Right renal cortex interstitium (tissue), 3 donors: ENCODE data around the gene CLCN5. TPM values are rescaled to one million over a fixed set of nuclear protein-coding genes. Genes with fewer than 3 reads are reported as not detected.

Experiments used
- DNase-seq, 3 donors: peaks; one replicate each; pipeline ENCODE4 v3.0.0-alpha.2; 2013; ENCODE audit warnings: low read depth in 3 of 3, low spot score in 2 of 3
- polyA plus RNA-seq, 3 donors: library from polyadenylated mRNA; unstranded; fragments of 120-200 nt; gene quantifications; one replicate each; pipeline ENCODE4 v1.2.1, GENCODE V29; 2013; ENCODE audit not compliant: insufficient read length in 3 of 3

Gene CLCN5
- polyA plus RNA-seq, 3 donors: 79.6 to 84.0 (median 81.9) TPM

- DNase-seq: no peak
Measured at GRCh38 chrX:50073601-50074000, 151.2 kb downstream of the CLCN5 start.

DNA sequence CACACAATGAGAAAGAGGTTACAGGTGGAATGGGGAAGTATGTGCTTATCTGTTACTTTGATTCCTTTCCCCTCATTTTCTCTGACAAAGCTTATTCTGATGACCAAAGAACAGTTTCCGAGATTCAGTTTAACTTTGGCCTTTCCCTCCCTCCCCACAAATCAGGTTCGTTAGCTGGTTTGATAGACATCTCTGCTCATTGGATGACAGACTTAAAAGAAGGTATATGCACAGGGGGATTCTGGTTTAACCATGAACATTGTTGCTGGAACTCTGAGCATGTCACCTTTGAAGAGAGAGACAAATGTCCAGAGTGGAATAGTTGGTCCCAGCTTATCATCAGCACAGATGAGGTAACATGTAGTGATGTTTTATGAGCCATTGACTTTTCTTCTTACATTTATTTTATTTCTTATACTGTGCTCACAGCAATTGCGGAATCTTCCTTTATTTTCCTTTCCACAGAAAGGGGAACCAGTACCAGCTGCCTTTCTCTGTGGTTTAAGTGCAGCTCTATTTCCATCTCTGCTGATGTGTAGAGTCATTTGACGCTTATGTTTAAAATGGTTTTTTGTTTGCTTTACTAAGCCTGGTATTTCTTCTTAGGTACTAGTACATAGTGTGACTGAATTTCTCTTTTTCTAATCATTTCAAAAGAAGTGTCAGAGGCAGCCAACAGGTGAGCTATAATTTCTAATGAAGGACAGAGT is 153.4 kb downstream of the CLCN5 start:
- DNase-seq: no peak

DNA sequence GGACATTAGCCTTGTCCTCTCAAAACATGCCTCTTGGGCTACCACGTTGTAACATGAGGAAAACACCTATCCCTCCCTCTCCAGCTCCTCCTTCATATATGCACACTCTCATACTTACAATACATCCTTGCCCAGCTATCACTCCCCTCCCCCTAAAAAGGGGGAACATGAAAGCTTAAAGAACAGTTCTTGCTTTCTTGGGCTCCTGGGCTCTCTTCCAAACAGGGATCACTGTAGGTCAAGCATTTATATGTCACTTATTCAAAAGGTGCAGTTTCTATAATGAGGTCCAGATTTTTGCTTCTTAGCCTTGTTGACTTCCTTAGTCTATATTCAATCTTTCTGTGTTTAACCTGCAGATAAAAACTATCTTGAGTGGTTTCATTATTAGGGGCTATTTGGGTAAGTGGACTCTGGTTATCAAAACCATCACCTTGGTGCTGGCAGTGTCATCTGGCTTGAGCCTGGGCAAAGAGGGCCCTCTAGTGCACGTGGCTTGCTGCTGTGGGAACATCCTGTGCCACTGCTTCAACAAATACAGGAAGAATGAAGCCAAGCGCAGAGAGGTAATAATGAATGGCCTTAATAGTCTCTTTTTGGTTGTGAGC is 159.0 kb downstream of the CLCN5 start:
- DNase-seq: no peak

DNA sequence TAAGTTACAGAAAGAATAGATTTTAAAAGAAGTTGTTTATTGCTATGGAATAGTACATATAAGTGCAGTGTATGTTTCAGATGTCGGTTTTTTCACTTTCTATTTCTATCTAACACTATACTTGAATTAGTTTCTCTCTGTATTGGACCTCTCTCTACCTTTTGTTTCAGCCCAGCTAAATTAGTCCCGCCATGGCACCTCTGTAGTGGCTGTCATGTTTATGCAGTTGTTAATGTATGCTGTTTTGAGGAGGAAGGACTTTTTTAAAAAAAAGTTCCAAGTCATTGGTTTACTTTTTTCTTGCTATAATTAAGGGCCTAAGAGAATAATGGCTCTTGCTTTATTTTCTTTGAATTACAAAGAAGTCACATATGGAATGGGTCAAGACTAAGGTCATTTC is 160.3 kb downstream of the CLCN5 start:
- no peak for DNase-seq

- DNase-seq: no peak
Measured at GRCh38 chrX:50088645-50089044, 166.2 kb downstream of the CLCN5 start.

DNA sequence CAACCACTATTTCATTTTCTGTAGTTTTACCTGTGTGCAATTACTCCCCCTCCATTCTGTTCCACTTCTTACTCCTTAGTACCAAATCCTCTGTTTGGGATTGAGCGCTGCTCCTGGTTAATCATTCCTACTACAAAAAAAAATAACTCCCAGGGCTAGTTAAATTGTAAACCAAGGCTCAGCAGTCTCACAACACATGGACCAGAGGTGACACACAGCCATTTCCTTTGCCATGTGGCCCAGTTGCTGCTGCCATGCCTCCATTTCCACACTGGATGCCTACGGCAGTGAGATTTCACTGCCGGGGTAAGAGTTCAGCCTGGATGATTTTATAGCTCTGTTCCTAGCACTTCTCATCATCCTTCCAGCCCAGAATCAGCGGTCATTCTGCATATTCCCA is 171.2 kb downstream of the CLCN5 start:
- DNase-seq: no peak

DNA sequence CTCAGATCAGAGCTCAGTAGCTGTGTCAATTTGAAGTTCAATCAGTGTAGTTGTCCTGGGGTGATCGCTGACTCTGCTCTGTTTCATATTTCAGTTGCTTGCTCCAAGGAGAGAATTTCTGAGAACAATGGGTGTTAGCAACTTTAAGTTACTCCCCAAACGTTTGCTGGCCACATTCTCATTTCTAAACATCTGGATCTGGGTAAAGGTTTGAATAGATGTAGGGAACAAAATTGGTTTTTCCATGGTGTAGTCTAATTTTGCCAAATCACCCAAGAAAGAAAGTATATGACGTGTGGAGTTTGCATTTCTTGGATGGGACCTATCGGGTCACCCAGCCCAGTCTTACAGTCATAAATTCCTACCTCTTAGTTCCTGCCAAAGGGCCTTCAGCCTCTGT is 174.7 kb downstream of the CLCN5 start:
- no peak for DNase-seq

- no peak for DNase-seq
Measured at GRCh38 chrX:50098241-50098640, 175.8 kb downstream of the CLCN5 start.

GRCh38 chrX:50098749-50099148 is 176.4 kb downstream of the CLCN5 start:
- DNase-seq: no peak

DNA sequence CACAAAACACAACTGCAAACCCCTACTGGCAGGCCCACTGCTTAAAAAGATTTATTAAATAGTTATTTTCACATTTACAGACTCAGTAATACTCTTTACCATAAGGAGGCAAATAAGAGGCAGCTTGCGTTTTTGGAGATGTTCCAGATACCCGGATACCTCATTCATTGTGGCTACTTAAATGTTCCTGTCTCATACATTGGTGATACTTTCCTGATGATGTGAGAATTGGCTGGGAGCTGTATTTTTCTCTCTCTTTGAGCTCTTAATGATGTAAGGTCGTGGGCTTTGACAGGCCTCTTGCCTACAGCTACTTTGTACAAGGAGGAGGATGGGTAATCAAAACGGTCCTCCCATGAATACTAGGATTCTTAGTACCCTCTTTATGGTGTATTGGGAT is 176.9 kb downstream of the CLCN5 start:
- no peak for DNase-seq

- DNase-seq: peak in 1 of 3 donors; percentile 16
Measured at GRCh38 chrX:50100188-50100587, 177.8 kb downstream of the CLCN5 start.

- DNase-seq: no peak
Measured at GRCh38 chrX:50103176-50103575, 180.8 kb downstream of the CLCN5 start.

- no peak for DNase-seq
Measured at GRCh38 chrX:50103866-50104566, 181.6 kb downstream of the CLCN5 start.

GRCh38 chrX:50106051-50106675 is 183.8 kb downstream of the CLCN5 start:
- no peak for DNase-seq

DNA sequence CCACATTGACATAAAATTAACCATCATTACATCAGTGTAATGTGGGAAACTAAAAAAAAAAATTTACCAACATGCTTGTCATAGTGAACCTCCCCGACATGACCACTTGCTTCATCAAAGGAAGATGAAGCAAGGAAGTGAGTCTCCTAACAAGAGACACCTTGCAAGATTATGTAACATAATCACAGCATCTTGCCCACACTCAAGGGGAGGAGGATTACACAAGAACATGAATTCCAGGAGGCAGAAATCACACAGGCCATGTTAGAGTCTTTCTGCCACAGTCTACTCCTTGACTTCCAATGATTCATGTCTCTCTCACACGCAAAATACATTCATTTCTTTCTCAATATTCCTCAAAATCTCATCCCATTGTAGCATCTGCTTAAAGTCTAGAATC is 185.1 kb downstream of the CLCN5 start:
- DNase-seq: no peak

DNA sequence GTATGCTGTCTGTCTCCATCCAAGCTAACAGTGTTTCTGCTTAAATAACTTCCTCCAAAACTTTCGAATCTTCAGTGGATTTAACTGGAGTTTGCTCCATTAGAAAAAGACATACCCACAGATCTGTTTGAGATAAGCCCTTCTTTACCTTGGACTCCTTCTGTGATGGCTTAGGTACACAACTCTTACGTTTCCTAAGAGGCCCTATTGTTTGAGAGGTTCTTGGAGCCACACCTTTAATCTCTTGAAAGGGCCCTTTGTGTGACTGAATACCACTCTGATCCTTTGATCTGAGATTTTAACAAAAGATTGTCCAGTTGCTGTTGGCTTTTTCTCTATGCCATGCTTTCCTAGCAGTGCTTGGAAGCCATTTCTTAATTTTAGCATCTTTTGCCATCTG is 185.9 kb downstream of the CLCN5 start:
- no peak for DNase-seq

DNA sequence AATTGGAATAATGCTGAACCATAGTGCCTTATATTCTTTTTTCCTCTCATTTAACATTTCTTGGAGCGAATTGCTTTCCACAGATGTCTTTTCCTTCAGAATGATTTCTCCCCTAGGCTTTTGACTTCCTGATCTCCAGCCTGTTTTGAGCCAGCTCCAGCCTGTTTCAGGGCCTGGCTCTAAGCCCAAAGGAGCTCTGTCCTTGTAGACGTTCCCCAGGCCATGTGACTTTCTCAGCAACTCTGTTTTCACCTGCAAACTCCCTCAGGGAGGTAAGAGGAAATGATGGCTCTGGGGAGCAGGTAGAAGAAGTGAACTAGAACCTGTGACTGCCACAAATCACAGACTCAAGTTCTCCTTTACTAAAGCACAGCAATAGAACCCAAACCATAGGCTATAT is 189.3 kb downstream of the CLCN5 start:
- DNase-seq: no peak

- DNase-seq: no peak
Measured at GRCh38 chrX:50114113-50114512, 191.7 kb downstream of the CLCN5 start.

DNA sequence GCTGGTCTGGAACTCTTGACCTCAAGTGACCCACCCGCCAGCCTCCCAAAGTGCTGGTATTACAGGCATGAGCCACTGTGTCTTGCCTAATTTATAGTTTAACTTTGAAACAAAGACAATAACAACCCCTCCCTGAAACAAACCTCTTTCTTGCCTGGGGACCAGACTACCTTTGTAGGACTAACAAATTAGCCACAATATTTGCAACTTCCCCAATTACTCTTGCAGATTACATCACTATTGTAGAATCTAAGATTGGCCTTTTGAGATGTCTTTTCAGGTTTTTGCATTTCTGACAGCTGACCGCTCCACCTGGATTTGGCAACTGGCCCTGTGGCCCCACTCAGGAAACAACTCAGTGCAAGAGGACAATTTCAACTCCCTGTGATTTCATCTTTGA is 193.6 kb downstream of the CLCN5 start:
- no peak for DNase-seq

GRCh38 chrX:50117476-50117875 is 195.1 kb downstream of the CLCN5 start:
- no peak for DNase-seq

DNA sequence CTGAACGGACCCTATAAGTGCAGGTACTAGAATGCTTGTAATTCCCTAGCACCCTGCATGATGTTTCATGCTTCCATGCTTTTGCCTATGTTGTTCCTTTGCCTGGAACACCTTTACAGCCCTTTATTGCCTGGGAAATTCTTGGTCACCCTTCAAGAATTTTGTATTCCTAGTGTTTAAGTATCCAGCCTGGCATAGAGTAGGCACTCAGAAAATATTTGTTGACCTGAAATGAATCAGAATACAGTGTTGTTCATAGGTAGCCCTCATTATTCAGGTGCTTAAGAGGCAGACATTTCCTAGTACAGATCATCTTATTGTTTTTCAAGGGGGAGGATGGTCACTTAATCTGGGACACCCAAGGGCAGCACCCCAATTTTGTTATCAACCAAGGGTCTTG is 203.1 kb downstream of the CLCN5 start:
- DNase-seq: no peak

DNA sequence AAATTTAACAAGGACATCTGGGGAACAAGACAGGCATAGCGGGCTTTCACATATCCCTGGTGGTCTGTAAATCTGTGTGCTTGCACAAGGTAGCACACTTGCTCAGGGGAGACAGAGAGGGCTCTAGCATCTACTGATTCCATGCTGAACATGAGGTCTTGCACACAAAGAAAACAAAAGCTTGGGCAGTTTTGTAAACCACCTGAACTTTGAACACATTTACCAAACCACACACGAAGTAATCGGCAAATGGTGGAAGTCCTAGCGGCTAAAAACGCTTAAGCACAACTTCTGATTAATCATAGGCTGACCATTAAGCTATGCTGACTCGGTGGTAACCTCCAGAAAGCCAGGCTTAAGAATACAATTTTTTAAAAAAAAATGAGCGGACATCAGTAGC is 225.6 kb downstream of the CLCN5 start:
- DNase-seq: no peak
